TTC549 (cell line): ENCODE results near the gene PSME4.
"Not testable (repeated sequence)": the region's sequence is repeated elsewhere in the genome, so short reads cannot be mapped to it uniquely, and the experiment has no call there.

ENCODE experiments used
- FAIRE-seq: peaks from 2 replicates; lab custom pipeline; 2012; peaks lifted over from hg19 to GRCh38; lab: Jason Lieb, UNC

The PSME4 gene

DNA sequence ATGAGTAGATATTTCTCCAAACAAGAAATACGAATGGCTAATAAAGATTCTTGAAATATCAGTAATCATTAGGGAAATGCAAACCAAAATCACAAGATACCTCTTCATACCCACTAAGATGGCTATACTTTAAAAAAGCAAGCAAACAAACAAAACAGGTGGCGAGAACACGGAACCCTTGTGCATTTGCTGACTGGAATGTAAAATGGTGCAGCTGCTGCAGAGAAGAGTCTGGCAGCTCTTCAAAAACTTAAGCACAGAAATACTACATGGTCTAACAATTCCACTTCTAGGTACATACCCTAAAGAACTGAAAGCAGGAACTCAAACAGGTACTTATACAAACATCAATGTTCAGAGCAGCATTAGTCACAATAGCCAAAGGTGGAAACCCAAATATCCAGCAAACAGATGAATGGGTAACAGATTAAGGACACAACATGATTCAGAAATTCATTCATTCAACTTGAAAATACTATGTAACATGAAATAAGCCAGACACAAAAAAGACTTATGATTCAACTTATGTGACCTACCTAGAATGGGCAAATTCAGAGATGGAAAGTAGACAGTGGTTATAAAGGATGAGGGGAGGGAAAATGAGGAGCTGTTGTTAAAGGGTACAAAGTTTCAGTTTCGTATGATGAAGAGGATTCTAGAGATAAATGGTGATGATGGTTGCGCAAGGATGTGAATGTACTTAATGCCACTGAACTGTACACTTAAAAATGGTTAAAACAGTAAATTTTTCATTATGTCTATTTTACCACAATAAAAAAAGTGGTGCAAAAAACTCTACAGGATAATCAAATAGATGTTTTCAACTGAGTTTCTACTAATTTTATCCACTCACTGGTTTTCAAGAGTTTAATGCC, 84.2 kb downstream of the PSME4 start:
- no peak for FAIRE-seq

DNA sequence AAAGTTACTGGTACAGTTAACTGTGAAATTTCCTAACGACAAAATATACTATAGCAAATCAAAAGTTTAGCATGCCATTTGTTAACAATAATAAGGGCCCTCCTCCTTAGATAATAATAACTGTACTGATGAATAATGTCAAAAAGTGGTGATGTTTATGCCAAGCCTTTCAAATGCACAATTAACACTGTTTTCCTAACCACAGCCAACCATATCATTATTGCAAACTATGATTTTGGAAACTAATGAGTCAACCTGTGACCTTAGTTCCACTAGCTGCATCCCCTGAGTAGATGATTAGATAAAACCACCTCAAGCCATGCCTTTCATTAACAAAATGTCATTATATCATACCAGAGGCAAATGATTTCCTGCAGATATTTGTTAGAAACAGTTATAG, 85.9 kb downstream of the PSME4 start:
- no peak for FAIRE-seq

DNA sequence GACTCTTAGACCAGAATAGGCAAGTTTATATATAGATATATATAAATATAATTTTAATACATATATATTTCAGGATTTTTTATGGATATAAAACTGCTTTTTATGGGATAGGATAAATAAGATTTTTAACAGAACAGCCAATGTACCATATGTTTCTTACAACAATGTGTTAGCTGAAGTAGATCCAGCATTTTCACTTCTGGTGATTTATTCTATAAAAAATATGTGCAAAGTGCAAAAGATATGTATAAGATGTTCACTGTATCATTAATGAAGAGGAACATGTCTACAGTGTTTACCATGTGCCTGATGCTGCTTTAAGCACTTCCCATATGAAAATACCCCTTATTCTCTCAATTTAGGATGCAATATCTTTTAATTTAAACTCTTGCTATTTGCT, 88.8 kb downstream of the PSME4 start:
- FAIRE-seq: no peak

DNA sequence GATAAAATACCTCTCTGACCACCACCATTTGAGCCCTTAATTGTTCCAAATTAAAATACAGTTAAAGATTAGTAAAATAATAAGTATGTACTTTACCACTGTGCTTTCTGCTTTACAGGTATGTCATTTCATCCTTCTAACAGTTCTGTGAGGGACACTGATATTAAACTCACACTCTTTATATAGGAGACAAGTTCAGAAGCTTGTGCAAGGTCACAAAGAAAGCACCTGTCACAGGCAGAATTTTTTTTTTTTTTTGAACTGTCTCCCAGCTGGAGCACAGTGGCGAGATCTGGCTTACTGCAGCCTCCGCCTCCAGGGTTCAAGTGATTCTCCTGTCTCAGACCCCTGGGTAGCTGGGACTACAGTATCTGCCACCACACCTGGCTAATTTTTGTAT, 89.4 kb downstream of the PSME4 start:
- no peak for FAIRE-seq

DNA sequence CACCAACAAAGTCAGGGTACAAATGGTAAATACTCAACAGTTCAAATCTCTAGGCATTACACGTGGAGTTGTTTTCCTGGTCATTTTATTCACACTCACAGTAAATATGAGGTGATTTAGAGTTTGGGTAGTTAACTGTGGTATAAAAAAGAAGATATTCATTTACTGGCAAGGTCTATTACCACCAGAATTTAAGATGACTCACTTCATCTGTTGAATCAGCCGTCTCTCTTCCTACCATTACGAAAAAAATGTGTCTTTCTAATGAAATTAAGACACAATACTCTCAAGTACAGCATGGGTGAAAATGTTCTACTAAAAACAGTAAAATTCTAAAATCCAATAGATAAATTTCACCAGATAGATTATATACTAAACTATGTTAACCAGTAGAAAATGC, 90.0 kb downstream of the PSME4 start:
- FAIRE-seq: no peak

DNA sequence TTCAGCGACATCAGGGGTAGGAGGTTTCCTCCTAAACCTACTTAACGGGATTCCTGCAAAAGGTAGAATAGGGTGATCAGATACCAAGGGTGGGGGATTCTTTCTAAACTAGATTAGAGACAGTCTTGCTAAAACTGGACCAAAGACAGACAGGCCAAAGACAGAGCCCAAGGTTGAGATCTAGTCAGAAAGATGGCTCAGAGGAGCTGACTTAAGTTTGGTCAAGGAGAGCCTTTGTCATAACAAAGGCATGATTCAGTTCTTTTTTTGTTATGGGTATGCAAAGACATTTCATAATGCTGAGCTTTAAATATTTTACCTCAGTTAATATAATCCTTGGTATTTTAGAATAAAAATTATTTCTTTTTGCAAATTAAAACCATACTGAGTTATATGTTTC, 93.2 kb downstream of the PSME4 start:
- FAIRE-seq: no peak

DNA sequence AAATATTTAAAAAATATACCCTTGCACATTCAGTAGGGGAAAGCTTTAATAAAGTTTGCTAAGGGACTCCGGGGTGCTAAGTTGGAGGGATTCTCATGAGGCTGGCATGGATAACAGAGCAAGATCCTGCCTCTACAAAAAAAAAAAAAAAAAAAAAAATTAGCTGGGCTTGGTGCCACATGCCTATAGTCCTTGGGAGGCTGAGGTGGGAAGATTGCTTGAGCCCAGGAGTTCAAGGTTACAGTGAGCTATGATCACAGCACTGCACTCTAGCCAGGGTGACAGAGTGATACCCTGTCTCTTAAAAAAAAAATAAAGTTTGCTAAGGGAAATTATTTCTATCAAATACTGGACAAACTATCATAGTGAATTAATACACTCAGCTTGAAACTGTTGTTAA, 93.7 kb downstream of the PSME4 start:
- FAIRE-seq: no peak

DNA sequence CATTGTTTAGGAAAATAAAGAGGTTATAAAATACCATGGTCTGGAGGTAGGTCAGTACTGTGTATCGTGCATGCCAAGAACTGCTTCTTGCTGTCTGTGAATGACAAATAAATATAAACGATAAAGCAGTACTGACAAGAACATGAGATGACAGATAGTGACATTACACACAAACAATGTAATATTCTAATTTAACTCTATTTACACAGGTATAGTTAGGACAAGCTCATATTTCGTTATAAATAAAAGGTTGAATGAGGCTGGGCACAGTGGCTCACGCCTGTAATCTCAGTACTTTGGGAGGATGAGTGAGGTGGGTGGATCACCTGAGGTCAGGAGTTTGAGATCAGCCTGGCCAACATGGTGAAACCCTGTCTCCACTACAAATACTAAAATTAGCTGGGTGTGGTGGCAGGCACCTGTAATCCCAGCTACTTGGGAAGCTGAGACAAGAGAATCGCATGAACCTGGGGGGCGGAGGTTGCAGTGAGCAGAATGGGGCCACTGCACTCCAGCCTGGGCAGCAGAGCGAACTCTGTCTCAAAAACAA, 96.3 kb downstream of the PSME4 start:
- FAIRE-seq: no peak

DNA sequence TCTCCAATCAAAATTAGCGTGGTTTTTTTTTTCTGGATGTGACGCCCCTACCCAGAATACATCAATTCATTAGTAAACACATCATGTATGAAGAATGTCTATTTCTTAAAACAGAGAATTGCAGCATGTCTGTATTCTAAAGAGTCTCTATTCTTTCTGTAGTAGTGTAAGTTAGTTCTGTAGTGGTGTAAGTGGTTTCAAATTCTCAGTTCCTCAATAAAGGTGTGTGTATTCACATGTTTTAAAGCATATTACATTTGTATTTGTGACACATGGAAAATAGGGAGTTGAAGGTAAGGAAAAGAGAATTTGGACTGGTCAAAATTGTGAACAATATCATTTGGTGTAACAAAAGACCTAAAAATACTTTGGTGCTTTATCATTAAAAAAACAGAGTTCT, 103.0 kb downstream of the PSME4 start:
- no peak for FAIRE-seq

DNA sequence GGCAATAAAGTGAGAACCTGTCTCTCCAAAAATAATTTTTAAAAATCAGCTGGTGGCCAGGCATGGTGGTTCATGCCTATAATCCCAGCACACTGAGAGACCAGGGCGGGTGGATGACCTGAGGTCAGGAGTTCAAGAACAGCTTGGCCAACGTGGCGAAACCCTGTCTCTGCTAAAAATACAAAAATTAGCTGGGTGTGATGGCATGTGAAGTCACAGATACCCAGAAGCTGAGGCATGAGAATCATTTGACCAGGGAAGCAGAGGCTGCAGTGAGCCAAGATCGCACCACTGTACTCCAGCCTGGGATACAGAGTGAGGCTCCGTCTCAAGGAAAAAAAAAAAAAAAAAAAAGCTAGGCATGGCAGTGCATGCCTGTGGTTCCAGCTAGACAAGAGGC, 103.6 kb downstream of the PSME4 start:
- no peak for FAIRE-seq

DNA sequence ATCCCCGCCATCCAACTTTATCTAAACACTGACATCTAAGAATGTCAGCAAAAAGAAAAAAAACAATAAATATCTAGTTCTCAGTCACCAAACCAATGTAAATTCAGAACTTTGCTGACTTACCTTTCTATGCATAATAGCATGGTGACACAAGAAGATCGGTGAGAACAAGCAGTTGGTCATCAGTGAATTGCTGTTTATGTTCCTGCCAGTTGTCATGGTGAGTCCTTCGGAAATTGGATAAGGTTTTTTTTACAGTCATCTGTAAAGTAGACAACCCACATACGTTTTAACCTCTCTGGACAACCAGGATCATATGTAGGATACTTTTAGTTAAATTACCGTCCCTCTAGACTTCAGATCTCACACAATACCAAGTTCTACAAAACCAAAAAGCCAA, 104.8 kb downstream of the PSME4 start:
- no peak for FAIRE-seq

DNA sequence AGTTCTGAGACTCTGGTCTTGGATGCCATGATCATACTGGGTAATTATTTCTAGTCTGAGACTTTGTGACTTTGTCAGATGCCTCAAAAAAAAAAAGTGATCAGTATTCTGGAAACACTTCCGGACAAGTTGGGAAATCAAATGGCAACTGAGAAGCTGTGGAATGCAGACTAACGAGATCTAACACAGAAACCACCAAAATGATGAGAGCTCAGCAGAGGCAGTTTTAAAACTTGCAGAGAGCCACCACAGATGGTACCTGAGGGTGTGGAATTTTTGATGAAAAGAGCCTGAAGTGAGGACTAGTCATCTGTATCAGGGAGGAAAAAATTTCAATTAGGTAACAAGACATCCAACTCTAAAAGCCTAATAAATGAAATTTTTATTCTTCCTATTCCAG, 105.5 kb downstream of the PSME4 start:
- no peak for FAIRE-seq

DNA sequence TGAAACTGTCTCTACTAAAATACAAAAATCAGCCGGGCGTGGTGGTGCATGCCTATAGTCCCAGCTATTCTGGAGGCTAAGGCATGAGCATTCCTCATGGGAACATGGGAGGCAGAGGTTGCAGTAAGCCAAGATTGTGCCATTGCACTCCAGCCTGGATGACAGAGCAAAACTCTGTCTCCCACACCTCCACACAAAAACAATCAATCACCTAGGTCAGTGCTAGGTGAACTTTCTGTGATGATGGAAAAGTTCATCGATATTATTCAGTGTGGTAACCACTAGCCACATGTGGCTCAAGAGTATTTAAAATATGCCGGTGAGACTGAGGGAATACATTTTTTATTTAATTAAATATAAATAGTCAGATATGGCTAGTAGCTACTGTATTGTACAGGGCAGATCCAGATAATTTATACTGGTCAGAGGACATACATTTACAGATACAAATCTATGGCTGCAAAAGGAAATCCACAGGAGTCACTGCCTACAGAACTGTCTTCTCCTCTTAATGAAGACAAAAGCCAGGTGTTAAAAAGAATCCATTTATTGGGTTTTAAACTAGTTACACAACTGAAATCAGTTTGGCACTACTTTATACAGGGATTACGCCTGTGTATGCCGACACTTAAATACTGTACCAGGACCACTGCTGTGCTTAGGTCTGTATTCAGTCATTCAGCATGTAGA, 107.1 kb downstream of the PSME4 start:
- FAIRE-seq: no peak

DNA sequence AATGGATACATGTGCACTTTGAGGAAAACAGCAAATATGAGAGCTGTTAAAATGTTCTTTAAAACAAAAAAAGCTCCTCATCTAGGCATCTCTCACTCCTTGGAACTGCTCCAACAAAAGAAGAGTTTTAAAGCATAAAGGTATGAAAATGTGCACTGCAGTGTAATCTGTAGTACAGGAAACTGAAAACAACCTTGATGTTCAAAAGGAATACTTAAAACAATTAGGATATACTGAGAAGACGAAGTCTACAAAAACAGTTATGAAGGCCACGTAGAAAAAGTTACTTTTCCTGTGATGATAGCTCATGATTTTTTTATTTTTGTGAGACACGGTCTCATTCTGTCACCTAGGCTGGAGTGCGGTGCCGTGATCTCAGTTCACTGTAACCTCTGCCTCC, 109.0 kb downstream of the PSME4 start:
- no peak for FAIRE-seq

DNA sequence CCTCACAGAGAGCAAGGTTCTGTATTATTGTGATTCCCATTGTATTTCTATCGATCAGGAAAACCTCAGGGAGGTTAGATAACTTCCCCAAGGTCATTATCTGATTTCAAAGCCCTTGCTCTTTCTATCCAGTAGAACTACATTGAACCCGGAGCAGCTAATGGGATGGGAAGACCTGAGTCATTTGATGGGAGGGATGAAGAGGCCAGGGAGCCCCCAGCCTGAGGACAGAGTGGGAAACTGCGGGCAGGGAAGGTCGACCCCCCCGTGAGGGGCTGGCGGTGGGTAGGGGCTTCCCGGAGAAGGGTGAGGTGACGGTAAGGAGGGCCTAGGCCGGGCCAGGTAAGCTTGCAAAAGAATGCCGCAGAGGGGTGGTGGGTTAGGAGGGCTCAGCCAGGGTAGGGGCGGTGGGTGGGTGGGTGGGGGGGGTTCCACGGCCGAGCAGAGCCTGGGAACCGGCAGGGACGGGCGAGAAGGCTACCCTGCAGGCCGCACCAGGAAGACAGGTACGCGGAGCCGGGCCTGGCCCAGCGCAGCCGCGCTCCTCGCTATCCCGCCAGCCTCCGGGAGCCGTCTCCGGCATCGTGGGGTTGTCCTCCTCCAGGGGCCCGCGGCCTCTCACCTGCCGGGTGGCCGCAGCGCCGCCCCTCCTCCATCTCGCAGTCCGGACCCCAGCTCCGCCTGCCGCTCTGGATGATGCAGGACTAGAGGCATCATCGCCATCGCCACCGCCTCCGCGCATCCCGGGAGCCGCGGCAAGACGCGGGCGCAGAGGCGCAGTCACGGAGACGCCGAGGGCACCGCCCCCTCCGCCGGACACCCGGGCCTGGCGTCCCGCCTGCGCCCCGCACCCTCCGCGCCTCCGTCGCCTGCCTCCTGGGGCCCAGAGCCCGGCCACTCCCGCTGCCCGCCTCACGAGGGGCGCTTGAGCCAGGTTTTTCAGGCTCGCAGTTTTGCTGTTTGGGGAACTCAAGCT, 111.3 kb downstream of the PSME4 start, which contains the start of gene GPR75:
Gene GPR75, minus strand, starts transcription at position 762 of the 976 bp plus-strand sequence. CDS start 5,211 bp downstream, outside the sequence.
- no peak for FAIRE-seq

DNA sequence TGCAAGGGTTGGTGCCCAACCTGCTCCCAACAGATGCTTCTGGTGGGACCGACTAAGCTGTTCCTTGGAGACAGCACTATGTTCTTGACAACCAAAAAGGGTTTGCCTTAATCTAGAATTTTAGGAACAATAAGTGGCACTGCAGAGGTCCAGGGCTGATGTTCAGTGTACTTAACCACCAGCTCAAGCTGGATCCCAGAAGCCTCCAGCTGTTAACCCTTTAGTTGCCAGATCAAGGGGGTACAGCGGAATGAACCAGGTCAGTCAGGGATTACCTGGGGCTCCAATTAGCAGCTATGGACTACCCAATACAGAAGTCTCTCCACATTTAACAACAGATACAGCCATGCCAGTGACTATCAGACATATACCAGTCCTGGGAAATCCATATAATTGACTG, 114.5 kb downstream of the PSME4 start:
- FAIRE-seq: no peak

DNA sequence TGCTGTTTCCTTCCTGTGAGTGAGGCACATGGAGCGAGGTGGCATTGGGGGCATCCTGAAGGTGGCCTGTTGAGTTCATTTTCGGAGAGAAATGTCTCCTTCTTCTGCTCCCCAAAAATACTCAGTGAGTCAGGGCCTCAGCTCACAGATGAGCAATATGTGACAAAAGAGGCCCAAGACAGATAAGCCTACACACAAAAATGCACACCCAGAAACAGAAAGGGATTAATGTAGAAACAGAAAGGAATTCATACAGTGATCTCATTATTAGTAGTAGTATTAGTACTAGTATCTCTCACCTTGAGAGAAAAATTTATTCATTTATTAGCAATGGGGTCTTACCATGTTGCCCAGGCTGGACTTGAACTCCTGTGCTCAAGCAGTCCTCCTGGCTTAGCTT, 116.1 kb downstream of the PSME4 start:
- no peak for FAIRE-seq

DNA sequence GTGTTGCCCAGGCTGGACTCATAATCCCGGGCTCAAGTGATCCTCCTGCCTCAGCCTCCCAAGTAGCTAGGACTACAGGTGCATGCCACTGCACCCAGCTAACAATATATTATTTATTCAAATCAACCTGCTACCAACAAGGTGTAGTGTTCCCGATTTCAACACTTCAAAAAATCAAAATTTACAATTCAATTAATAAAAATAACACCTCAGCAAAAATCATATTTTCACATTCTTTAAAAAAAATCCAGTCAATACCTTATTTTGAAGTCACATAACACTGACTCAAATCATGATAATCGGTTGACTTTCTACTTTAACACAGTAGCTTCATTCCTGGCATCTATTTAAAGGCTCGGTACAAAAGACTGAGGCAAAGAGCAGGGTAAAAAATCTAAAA, 118.3 kb downstream of the PSME4 start:
- no peak for FAIRE-seq

DNA sequence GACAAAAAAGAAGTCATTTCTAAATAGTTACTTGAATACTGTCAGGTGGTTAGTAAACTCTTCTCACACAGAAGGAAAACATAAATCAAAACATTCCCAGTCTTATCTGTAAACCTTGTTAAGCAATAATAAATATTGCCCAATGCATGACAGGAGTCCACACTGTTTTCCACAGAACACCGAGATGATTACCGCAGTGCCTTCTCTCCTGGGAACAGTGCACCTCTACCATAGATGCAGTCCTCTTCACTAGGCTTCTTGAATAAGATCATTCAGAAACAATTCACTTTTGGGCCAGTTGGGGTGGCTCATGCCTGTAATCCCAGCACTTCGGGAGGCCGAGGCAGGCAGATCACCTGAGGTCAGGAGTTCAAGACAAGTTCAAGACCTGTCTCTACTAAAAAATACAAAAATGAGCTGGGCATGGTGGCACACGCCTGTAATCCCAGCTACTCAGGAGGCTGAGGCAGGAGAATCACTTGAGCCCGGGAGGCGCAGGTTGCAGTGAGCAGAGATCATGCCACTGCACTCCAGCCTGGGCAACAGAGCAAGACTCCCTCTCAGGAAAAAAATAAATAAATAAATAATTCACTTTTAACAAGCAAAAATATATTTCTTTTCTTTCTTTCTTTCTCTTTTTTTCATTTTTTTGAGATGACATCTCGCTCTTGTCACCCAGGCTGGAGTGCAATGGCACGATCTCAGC, 119.6 kb downstream of the PSME4 start:
- not testable (repeated sequence) for FAIRE-seq

DNA sequence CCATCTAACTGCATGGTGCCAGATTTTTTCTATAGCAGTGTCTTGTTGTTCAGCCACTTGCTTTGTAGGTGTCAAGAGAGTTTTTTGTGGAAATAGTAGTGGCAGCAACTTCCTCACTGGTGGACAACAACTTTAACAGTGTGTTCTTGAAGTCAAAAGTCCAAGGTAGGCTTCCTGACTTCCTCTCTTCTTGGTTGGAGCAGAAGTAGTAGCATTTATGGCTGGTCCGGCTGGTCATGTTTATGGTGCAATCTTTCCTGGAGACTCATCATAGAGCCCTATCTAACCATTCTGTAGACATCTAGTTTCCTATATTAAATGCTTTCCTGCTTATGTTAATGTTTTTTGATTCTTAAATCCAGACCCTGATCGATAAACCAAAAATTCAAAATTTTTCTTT, 122.7 kb downstream of the PSME4 start:
- no peak for FAIRE-seq

DNA sequence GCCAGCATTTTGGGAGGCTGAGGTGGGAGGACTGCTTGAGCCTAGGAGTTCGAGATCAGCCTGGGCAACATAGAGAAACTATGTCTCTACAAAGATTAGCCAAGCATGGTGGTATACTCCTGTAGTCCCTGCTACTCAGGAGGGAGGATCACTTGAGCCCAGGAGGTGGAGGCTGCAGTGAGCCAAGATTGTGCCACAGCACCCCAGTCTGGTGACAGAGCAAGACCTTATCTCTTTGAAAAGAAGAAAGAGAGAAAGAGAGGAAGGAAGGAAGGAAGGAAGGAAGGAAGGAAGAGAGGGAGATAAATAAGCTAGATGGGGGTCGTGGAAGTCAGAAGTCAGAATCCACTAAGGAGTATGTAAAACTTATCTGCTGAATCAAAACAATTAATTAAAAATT, 127.2 kb downstream of the PSME4 start:
- no peak for FAIRE-seq

DNA sequence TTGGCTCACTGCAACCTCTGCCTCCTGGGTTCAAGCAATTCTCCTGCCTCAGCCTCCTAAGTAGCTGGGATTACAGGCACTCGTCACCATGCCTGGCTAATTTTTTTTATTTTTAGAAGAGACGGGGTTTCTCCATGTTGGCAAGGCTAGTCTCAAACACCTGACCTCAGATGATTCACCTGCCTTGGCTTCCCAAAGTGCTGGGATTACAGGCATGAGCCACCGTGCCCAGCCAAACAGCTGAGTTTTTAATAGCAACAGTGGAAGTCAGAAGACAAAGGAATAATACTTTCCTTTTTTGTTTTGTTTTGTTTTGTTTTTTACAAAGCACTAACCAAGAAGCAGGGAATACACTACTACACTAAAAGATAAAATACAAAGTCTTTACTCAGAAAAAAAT, 127.9 kb downstream of the PSME4 start:
- no peak for FAIRE-seq
